CD4-positive, alpha-beta T cell treated with Interleukin-6 for 4 hours (primary cell): ENCODE measurements around the gene ANKRD13D.

ENCODE experiments used
- DNase-seq: peaks from one replicate; pipeline ENCODE4 v3.0.0-alpha.2; 2020; ENCODE audit warnings: mixed read lengths

The ANKRD13D gene

GRCh38 chr11:67289226-67289650, at the start of gene ANKRD13D:
Gene ANKRD13D (plus strand): TSS chr11:67289303. CDS start chr11:67289461, 158 bp downstream.
- no peak for DNase-seq

- peak; percentile 98 for DNase-seq
Measured at GRCh38 chr11:67239783-67240575, 49.1 kb upstream of the ANKRD13D start.

- DNase-seq: peak; percentile 80
Measured at GRCh38 chr11:67240576-67241389, 48.3 kb upstream of the ANKRD13D start.

- DNase-seq: no peak
Measured at GRCh38 chr11:67242548-67242947, 46.6 kb upstream of the ANKRD13D start.

GRCh38 chr11:67243051-67243450, 46.1 kb upstream of the ANKRD13D start:
- DNase-seq: no peak

- DNase-seq: no peak
Measured at GRCh38 chr11:67245046-67245445, 44.1 kb upstream of the ANKRD13D start.

- no peak for DNase-seq
Measured at GRCh38 chr11:67247946-67248550, 41.1 kb upstream of the ANKRD13D start.

GRCh38 chr11:67248653-67249052, 40.5 kb upstream of the ANKRD13D start:
- no peak for DNase-seq

GRCh38 chr11:67250059-67251043, 38.8 kb upstream of the ANKRD13D start:
- no peak for DNase-seq

GRCh38 chr11:67251841-67252240, 37.3 kb upstream of the ANKRD13D start:
- DNase-seq: no peak

- DNase-seq: peak; percentile 28
Measured at GRCh38 chr11:67252831-67253239, 36.3 kb upstream of the ANKRD13D start.

- DNase-seq: no peak
Measured at GRCh38 chr11:67253872-67254624, 35.1 kb upstream of the ANKRD13D start.

- DNase-seq: no peak
Measured at GRCh38 chr11:67254798-67255197, 34.3 kb upstream of the ANKRD13D start.

GRCh38 chr11:67255353-67255752, 33.8 kb upstream of the ANKRD13D start:
- no peak for DNase-seq

- DNase-seq: no peak
Measured at GRCh38 chr11:67255864-67256263, 33.2 kb upstream of the ANKRD13D start.

- no peak for DNase-seq
Measured at GRCh38 chr11:67256477-67257135, 32.5 kb upstream of the ANKRD13D start.

GRCh38 chr11:67260406-67260805, 28.7 kb upstream of the ANKRD13D start:
- DNase-seq: no peak

- peak; percentile 59 for DNase-seq
Measured at GRCh38 chr11:67260885-67261639, 28.0 kb upstream of the ANKRD13D start.

- no peak for DNase-seq
Measured at GRCh38 chr11:67261640-67261945, 27.5 kb upstream of the ANKRD13D start.

- no peak for DNase-seq
Measured at GRCh38 chr11:67261946-67262681, 27.0 kb upstream of the ANKRD13D start.
